Activated naive CD4-positive, alpha-beta T cell treated with anti-CD3 and anti-CD28 coated beads, Interleukin-2, amount 10 ng/mL, durations not matched to agents 7 days and 5 days (primary cell): ENCODE results near the gene COL11A1.
"Not testable (repeated sequence)": the region's sequence is repeated elsewhere in the genome, so short reads cannot be mapped to it uniquely, and the experiment has no call there.

Experiments used
- CTCF ChIA-PET: fragments of 350-600 bp; sonication (Branson Sonifier 250); formaldehyde crosslinking; loops from one replicate; lab custom pipeline; 2021; ENCODE audit warnings: antibody characterized with exemption; lab: Charles Lee
- DNase-seq: peaks from one replicate; pipeline ENCODE4 v3.0.0-alpha.2; 2020
- H3K27ac Mint-ChIP-seq: one replicate; pipeline ENCODE4 v1.8.0; 2021; ENCODE audit warnings: mild to moderate bottlenecking, moderate library complexity, mixed read lengths
- H3K27me3 Mint-ChIP-seq: one replicate; pipeline ENCODE4 v1.8.0; 2021; ENCODE audit warnings: mild to moderate bottlenecking, mixed read lengths
- H3K36me3 Mint-ChIP-seq: one replicate; pipeline ENCODE4 v1.8.0; 2021; ENCODE audit warnings: mixed read lengths
- H3K4me1 Mint-ChIP-seq: one replicate; pipeline ENCODE4 v1.8.0; 2021; ENCODE audit warnings: mixed read lengths
- H3K4me3 Mint-ChIP-seq: one replicate; pipeline ENCODE4 v1.8.0; 2021; ENCODE audit warnings: mild to moderate bottlenecking, moderate library complexity, mixed read lengths
- H3K9me3 Mint-ChIP-seq: one replicate; pipeline ENCODE4 v1.8.0; 2021; ENCODE audit warnings: mixed read lengths

The COL11A1 gene

DNA sequence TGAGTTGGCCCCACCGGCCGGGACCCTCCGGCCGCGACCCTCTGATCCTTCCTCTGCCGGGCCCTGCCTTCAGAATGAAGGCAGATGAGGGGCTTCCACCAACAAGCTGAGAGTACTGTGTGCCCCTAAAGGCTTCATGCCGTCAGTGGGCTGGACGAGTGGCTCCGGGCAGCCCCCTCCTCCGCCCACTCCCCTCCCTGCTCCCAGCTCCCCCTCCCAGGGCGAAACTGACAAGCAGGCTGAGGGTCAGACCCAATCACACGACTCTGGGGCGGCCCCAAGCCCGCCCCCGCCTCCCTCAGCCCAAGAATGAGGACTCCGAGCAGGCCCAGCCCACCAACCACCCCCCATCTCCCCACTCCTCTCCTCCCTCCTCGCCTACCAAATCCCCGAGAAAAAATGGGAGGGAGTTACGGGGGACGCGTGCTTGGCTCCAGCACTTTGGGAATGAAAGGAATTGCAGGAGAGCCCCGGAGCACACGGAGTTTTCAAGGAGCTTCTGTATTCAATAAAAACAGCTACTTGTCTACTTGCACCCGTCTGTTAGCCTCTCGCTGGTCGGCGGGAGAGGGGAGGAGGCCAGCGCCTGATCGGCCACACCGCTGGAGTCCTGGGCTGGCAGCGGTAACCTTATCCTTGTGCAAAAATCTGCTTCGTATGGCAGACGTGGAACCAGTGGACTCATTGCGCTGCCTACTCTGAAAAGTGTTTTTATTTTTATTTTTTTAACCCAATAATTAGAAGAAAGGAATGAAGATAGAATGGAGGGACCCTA is at the start of gene COL11A1:
Gene COL11A1, minus strand, starts transcription at position 147 of the 775 bp plus-strand sequence. CDS start 344 bp downstream, outside the sequence.
- CTCF ChIA-PET: interaction anchor here (0.9 kb wide), 1 partner anchor 353 kb away, joined by 3 read pairs; no protein-coding TSS in a partner anchor
- H3K4me1 Mint-ChIP-seq: peaks cover 2% of the 10 kb centered on the region
- H3K9me3 Mint-ChIP-seq: no peaks in the 10 kb centered on the region
- H3K27me3 Mint-ChIP-seq: peaks cover 30% of the 10 kb centered on the region
- DNase-seq: no peak
- no peaks in the 10 kb centered on the region for H3K36me3 Mint-ChIP-seq
- H3K27ac Mint-ChIP-seq: no peak within 1 kb of the TSS
- H3K4me3 Mint-ChIP-seq: no peak within 1 kb of the TSS

DNA sequence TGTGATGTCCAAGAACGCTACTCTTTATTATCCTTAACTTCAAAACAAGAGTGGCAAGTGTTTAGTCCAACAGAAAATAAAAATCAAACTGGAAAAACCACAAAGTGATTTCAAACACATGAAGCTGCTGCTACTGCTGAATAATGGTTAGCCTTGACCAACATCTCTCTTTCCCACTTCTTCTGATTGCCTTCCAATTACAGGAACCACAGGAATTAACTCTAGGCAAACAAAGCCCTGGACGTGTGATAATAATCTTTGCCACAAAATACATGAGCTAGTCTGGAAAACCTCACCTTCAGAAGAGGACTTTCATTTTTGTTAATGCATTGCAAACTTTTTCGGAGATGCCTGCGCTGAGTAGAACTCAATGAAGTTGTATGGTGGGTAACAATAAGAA is 48.6 kb upstream of the COL11A1 start:
- H3K36me3 Mint-ChIP-seq: no peaks in the 10 kb centered on the region
- H3K27me3 Mint-ChIP-seq: no peaks in the 10 kb centered on the region
- no peak overlapping the region for H3K27ac Mint-ChIP-seq
- DNase-seq: no peak
- H3K9me3 Mint-ChIP-seq: peaks cover 4% of the 10 kb centered on the region
- no peaks in the 10 kb centered on the region for H3K4me1 Mint-ChIP-seq
- CTCF ChIA-PET: no interaction called here
- H3K4me3 Mint-ChIP-seq: no peak overlapping the region

DNA sequence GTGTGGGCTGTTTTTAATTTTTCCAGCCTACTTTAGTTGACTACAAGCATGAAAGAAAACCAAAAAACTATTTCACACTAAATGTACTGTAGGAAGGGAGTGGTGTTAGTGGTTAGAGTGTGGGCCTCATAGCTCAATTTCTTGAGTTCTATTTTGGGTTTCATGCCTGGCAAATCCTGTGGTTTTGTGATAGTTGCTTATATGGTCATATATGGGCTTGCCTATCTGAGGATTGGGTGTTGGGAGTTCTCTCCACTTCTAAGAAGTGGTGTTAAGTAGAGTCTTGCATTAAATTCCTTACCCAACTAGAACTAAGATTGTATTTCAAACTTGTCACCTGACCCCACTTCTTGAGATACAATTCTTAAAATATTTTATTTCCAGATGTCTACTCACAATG is 37.8 kb upstream of the COL11A1 start:
- no peaks in the 10 kb centered on the region for H3K27me3 Mint-ChIP-seq
- H3K9me3 Mint-ChIP-seq: no peaks in the 10 kb centered on the region
- no peak overlapping the region for H3K4me3 Mint-ChIP-seq
- no peak overlapping the region for H3K27ac Mint-ChIP-seq
- H3K4me1 Mint-ChIP-seq: no peaks in the 10 kb centered on the region
- CTCF ChIA-PET: interaction anchor here (1.0 kb wide), 1 partner anchor 307 kb away, joined by 3 read pairs; no protein-coding TSS in a partner anchor
- DNase-seq: no peak
- no peaks in the 10 kb centered on the region for H3K36me3 Mint-ChIP-seq

- H3K27ac Mint-ChIP-seq: no peak overlapping the region
- H3K9me3 Mint-ChIP-seq: no peaks in the 10 kb centered on the region
- H3K4me1 Mint-ChIP-seq: no peaks in the 10 kb centered on the region
- CTCF ChIA-PET: interaction anchor here (1.0 kb wide), 1 partner anchor 308 kb away, joined by 3 read pairs; no protein-coding TSS in a partner anchor
- no peaks in the 10 kb centered on the region for H3K36me3 Mint-ChIP-seq
- H3K4me3 Mint-ChIP-seq: no peak overlapping the region
- no peaks in the 10 kb centered on the region for H3K27me3 Mint-ChIP-seq
- no peak for DNase-seq
Measured at GRCh38 chr1:103145449-103145848, 37.1 kb upstream of the COL11A1 start.

DNA sequence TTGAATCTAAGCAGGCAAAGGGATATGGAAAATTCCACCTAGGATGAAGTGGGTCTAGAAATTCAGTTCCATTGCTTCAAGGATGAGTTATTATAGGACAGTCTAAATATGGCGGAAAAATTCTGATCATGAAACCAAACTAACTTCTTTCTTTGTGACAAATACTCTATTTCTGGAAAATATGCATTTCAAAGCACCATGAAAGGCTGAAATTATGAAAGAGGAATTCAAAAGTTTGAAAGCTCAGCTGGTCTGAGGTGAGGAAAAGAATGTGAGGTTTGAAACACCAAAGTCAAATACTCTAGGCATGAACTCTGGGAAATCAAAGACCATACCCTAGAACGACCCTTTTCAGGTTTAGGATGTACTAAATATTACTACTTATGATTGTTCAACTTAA is 36.4 kb upstream of the COL11A1 start:
- Mint-ChIP-seq H3K27me3 (no peaks in the 10 kb centered on the region), H3K4me1 (no peaks in the 10 kb centered on the region), H3K27ac (no peak overlapping the region), H3K4me3 (no peak overlapping the region), H3K36me3 (no peaks in the 10 kb centered on the region), H3K9me3 (no peaks in the 10 kb centered on the region)
- DNase-seq: no peak
- CTCF ChIA-PET: no interaction called here

GRCh38 chr1:103142461-103142860 is 34.1 kb upstream of the COL11A1 start:
- H3K4me3 Mint-ChIP-seq: no peak overlapping the region
- DNase-seq: no peak
- no peaks in the 10 kb centered on the region for H3K9me3 Mint-ChIP-seq
- H3K36me3 Mint-ChIP-seq: no peaks in the 10 kb centered on the region
- H3K4me1 Mint-ChIP-seq: no peaks in the 10 kb centered on the region
- H3K27ac Mint-ChIP-seq: no peak overlapping the region
- CTCF ChIA-PET: no interaction called here
- H3K27me3 Mint-ChIP-seq: no peaks in the 10 kb centered on the region

GRCh38 chr1:103129796-103130195 is 21.5 kb upstream of the COL11A1 start:
- CTCF ChIA-PET: no interaction called here
- Mint-ChIP-seq H3K27me3 (no peaks in the 10 kb centered on the region), H3K36me3 (no peaks in the 10 kb centered on the region), H3K9me3 (peaks cover 4% of the 10 kb centered on the region), H3K27ac (no peak overlapping the region), H3K4me3 (no peak overlapping the region), H3K4me1 (no peaks in the 10 kb centered on the region)
- DNase-seq: no peak

GRCh38 chr1:103129255-103129654 is 20.9 kb upstream of the COL11A1 start:
- no peaks in the 10 kb centered on the region for H3K27me3 Mint-ChIP-seq
- no peak for DNase-seq
- H3K9me3 Mint-ChIP-seq: peaks cover 4% of the 10 kb centered on the region
- H3K36me3 Mint-ChIP-seq: no peaks in the 10 kb centered on the region
- no peak overlapping the region for H3K4me3 Mint-ChIP-seq
- H3K27ac Mint-ChIP-seq: no peak overlapping the region
- CTCF ChIA-PET: no interaction called here
- H3K4me1 Mint-ChIP-seq: no peaks in the 10 kb centered on the region

- H3K4me1 Mint-ChIP-seq, H3K27me3 Mint-ChIP-seq, H3K9me3 Mint-ChIP-seq, CTCF ChIA-PET, H3K27ac Mint-ChIP-seq, DNase-seq, H3K4me3 Mint-ChIP-seq, H3K36me3 Mint-ChIP-seq: not testable (repeated sequence)
Measured at GRCh38 chr1:103128256-103128655, 19.9 kb upstream of the COL11A1 start.

DNA sequence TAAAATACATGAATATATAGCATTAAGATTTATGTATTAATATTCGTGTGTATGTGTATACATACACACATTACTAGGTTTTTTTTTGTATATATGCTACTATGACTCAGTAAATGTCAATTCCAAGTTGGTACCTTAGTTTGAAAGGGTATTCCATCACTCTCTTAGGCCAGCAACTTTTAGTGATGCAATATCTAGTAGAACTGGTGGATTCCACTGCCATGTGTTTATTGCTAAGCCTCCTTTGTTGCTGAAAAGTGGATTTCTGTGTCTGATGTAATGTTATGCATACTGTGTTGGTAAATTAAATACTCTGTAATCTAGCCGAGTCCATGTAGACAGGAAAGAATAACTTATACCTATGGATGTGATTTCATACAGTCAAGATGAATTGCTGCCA is 16.9 kb upstream of the COL11A1 start:
- no peak for DNase-seq
- H3K4me1 Mint-ChIP-seq: no peaks in the 10 kb centered on the region
- H3K27ac Mint-ChIP-seq: no peak overlapping the region
- CTCF ChIA-PET: no interaction called here
- no peaks in the 10 kb centered on the region for H3K36me3 Mint-ChIP-seq
- H3K9me3 Mint-ChIP-seq: peaks cover 2% of the 10 kb centered on the region
- no peak overlapping the region for H3K4me3 Mint-ChIP-seq
- H3K27me3 Mint-ChIP-seq: no peaks in the 10 kb centered on the region

DNA sequence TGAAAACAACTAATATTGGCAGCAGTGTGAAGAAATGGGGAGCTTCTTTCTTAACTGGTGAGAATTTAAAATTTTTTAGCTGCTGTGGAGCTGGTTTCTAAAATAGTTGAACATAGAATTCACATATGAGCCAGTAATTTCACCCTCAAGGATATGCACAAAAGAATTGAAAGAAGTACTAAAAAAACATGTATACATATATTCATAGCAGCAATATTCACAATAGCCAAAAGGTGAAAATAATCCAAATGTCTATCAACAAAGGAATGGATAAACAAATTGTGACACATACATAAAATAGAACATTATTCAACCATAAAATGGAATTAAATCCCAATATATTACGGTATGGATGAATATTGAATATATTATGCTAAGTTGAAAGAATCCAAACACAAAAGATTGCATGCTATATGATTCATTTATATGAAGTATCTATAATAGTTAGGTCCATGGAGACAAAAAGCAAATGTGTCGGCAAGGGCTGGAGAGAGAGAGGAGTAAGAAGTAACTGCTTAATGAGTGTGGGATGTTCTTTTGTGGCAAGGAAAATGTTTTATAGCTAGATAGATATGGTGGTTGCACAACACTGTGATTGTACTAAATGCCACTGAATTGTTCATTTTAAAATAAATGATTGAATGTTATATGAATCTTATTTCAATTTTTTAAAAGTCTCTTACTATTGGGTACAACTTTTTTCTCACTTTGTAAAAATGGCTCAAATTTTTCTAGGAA is 14.8 kb upstream of the COL11A1 start:
- DNase-seq: no peak
- Mint-ChIP-seq H3K27ac (no peak overlapping the region), H3K27me3 (no peaks in the 10 kb centered on the region), H3K9me3 (peaks cover 2% of the 10 kb centered on the region), H3K36me3 (no peaks in the 10 kb centered on the region), H3K4me3 (no peak overlapping the region), H3K4me1 (no peaks in the 10 kb centered on the region)
- CTCF ChIA-PET: no interaction called here

GRCh38 chr1:103120981-103121380 is 12.7 kb upstream of the COL11A1 start:
- CTCF ChIA-PET: interaction anchor here (0.9 kb wide), 1 partner anchor 340 kb away, joined by 3 read pairs; no protein-coding TSS in a partner anchor
- no peaks in the 10 kb centered on the region for H3K36me3 Mint-ChIP-seq
- no peak overlapping the region for H3K27ac Mint-ChIP-seq
- DNase-seq: no peak
- H3K9me3 Mint-ChIP-seq: peaks cover 2% of the 10 kb centered on the region
- no peaks in the 10 kb centered on the region for H3K4me1 Mint-ChIP-seq
- no peak overlapping the region for H3K4me3 Mint-ChIP-seq
- H3K27me3 Mint-ChIP-seq: no peaks in the 10 kb centered on the region

GRCh38 chr1:103112546-103112945 is 4.2 kb upstream of the COL11A1 start:
- Mint-ChIP-seq H3K27ac (no peak overlapping the region), H3K4me3 (no peak overlapping the region), H3K36me3 (no peaks in the 10 kb centered on the region), H3K9me3 (no peaks in the 10 kb centered on the region), H3K4me1 (no peaks in the 10 kb centered on the region), H3K27me3 (peaks cover 19% of the 10 kb centered on the region)
- DNase-seq: no peak
- CTCF ChIA-PET: no interaction called here

GRCh38 chr1:103111926-103112325 is 3.6 kb upstream of the COL11A1 start:
- CTCF ChIA-PET: no interaction called here
- Mint-ChIP-seq H3K9me3 (no peaks in the 10 kb centered on the region), H3K4me1 (no peaks in the 10 kb centered on the region), H3K4me3 (no peak overlapping the region), H3K27me3 (peaks cover 26% of the 10 kb centered on the region), H3K27ac (no peak overlapping the region), H3K36me3 (no peaks in the 10 kb centered on the region)
- no peak for DNase-seq

DNA sequence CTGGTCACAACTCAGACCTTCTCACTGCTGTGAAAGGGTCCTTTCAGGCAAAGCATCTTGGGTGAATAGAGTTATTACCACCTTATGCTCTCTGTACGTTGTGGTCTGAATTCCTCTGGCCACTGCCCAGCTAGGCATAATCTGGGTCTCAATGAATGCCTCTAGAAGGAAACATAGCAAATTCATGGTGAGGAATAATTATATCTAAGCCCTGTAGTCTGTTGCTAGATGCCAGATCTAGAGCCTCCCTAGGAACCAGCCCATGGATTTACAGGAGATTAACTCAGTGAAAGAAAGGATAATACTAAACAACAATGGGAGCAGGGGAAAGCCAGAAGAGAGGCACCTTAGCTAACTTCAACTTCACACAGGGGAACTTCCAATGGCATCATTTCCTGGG is 2.4 kb upstream of the COL11A1 start:
- no peak for DNase-seq
- Mint-ChIP-seq H3K36me3 (no peaks in the 10 kb centered on the region), H3K27me3 (peaks cover 30% of the 10 kb centered on the region), H3K4me1 (peaks cover 2% of the 10 kb centered on the region), H3K4me3 (no peak overlapping the region), H3K9me3 (no peaks in the 10 kb centered on the region), H3K27ac (no peak overlapping the region)
- CTCF ChIA-PET: no interaction called here
